HEK293 (cell line): ENCODE measurements around the gene CRB3.

ENCODE experiments used
- CTCF ChIA-PET: fragments of 350-600 bp; formaldehyde crosslinking; extraction: SDS; loops from one replicate; lab custom pipeline; 2021; ENCODE audit warnings: antibody characterized with exemption; lab: Yijun Ruan, JAX
- POLR2A ChIA-PET: fragments of 300-600 bp; formaldehyde crosslinking; extraction: SDS; loops from one replicate; lab custom pipeline; 2020; ENCODE audit warnings: antibody characterized with exemption, inconsistent platforms; lab: Yijun Ruan, JAX
- H3K27ac ChIP-seq: fragments of 200-500 bp; sonication (Bioruptor generic); 2 replicates; pipeline ENCODE4 v1.5.1; 2014; ENCODE audit warnings: low read depth, low read length, control low read depth, inconsistent platforms; ENCODE audit errors: extremely low read depth
- H3K36me3 ChIP-seq, 2 experiments: fragments of 200-500 bp in 1 of 2; sonication (Bioruptor generic) in 1 of 2; 1 replicate in 1 of 2; 2 replicates in 1 of 2; pipeline ENCODE4 v1.5.1; 2014 to 2017; ENCODE audit warnings: inconsistent platforms in 2 of 2, low read length in 2 of 2; ENCODE audit not compliant: control insufficient read depth in 2 of 2, insufficient read depth in 1 of 2
- H3K4me1 ChIP-seq: fragments of 200-500 bp; sonication (Bioruptor generic); 2 replicates; pipeline ENCODE4 v1.5.1; 2014; ENCODE audit warnings: mild to moderate bottlenecking, low read length, inconsistent platforms; ENCODE audit not compliant: control insufficient read depth, insufficient read depth
- H3K4me3 ChIP-seq: 2 replicates; pipeline ENCODE4 v1.5.1; 2011; ENCODE audit warnings: low read depth, mild to moderate bottlenecking, control low read depth, low read length, moderate library complexity
- H3K9me3 ChIP-seq: fragments of 200-500 bp; sonication (Bioruptor generic); 2 replicates; pipeline ENCODE4 v1.5.1; 2014; ENCODE audit warnings: low read depth, low read length, inconsistent platforms; ENCODE audit not compliant: control insufficient read depth, insufficient read depth
- HOXD13 ChIP-seq: sonication (generic); formaldehyde crosslinking; IDR thresholded peaks from 2 replicates; pipeline ENCODE4 v1.8.0; 2022; ENCODE audit warnings: missing genetic modification reagents, borderline replicate concordance
- KLF1 ChIP-seq: fragments of 450-650 bp; formaldehyde crosslinking; IDR thresholded peaks from 2 replicates; pipeline ENCODE4 v1.5.1; 2016; ENCODE audit warnings: missing biosample characterization, missing genetic modification characterization
- KLF16 ChIP-seq: fragments of 450-650 bp; formaldehyde crosslinking; IDR thresholded peaks from 2 replicates; pipeline ENCODE4 v1.5.1; 2017; ENCODE audit warnings: missing biosample characterization, missing genetic modification characterization
- ZNF16 ChIP-seq: fragments of 450-650 bp; formaldehyde crosslinking; IDR thresholded peaks from 2 replicates; pipeline ENCODE4 v1.5.1; 2016; ENCODE audit warnings: low read depth, missing biosample characterization, missing genetic modification characterization
- ZNF202 ChIP-seq: fragments of 450-650 bp; formaldehyde crosslinking; IDR thresholded peaks from 2 replicates; pipeline ENCODE4 v1.5.1; 2016; ENCODE audit warnings: missing biosample characterization, missing genetic modification characterization, borderline replicate concordance
- ZNF26 ChIP-seq: fragments of 450-650 bp; formaldehyde crosslinking; IDR thresholded peaks from 2 replicates; pipeline ENCODE4 v1.5.1; 2016; ENCODE audit warnings: missing biosample characterization, missing genetic modification characterization
- ZNF416 ChIP-seq: fragments of 450-650 bp; formaldehyde crosslinking; IDR thresholded peaks from 2 replicates; pipeline ENCODE4 v1.5.1; 2016; ENCODE audit warnings: missing biosample characterization, missing genetic modification characterization
- ZNF488 ChIP-seq: fragments of 450-650 bp; formaldehyde crosslinking; IDR thresholded peaks from 2 replicates; pipeline ENCODE4 v1.5.1; 2016; ENCODE audit warnings: missing biosample characterization, missing genetic modification characterization
- ZNF558 ChIP-seq: fragments of 450-650 bp; formaldehyde crosslinking; IDR thresholded peaks from 2 replicates; pipeline ENCODE4 v1.5.1; 2016; ENCODE audit warnings: missing biosample characterization, missing genetic modification characterization
- ZNF623 ChIP-seq: fragments of 450-650 bp; formaldehyde crosslinking; IDR thresholded peaks from 2 replicates; pipeline ENCODE4 v1.5.1; 2016; ENCODE audit warnings: missing biosample characterization, missing genetic modification characterization
- ZSCAN30 ChIP-seq: fragments of 450-650 bp; IDR thresholded peaks from 2 replicates; pipeline ENCODE4 v1.5.1; 2018; ENCODE audit warnings: missing biosample characterization, mild to moderate bottlenecking, missing genetic modification characterization, moderate library complexity
- ZSCAN5A ChIP-seq: fragments of 450-650 bp; formaldehyde crosslinking; IDR thresholded peaks from 2 replicates; pipeline ENCODE4 v1.5.1; 2016; ENCODE audit warnings: missing biosample characterization, missing genetic modification characterization

Gene CRB3

GRCh38 chr19:6495947-6496346, 31.9 kb downstream of the CRB3 start (continued):
- no peak for TF ChIP-seq ZNF26 (tag by site-specific recombination)
- TF ChIP-seq ZSCAN5A (tag by site-specific recombination) = no peak
- TF ChIP-seq ZNF488 = no peak
- TF ChIP-seq ZNF623 (tag by site-specific recombination) = no peak
- no peak for TF ChIP-seq ZNF202
- no peak for TF ChIP-seq KLF16 (tag by site-specific recombination)
- TF ChIP-seq ZNF416 = no peak
- no peak for TF ChIP-seq ZSCAN30 (tag by site-specific recombination)
- TF ChIP-seq, all 188 proteins: peak for 0

- ChIA-PET CTCF (interaction anchor here (0.6 to 0.7 kb wide), 2 partner anchors 13 to 894 kb away, joined by 3 read pairs; no protein-coding TSS in a partner anchor), POLR2A (interaction anchor here (1.2 kb wide), 1 partner anchor 15 kb away, joined by 4 read pairs; no protein-coding TSS in a partner anchor)
- H3K9me3 ChIP-seq = no peaks in the 10 kb centered on the region
- H3K27ac ChIP-seq = no peak overlapping the region
- peaks cover 0 to 7% of the 10 kb centered on the region in 2 experiments; a peak in 2 of 3 replicates for H3K36me3 ChIP-seq
- no peak overlapping the region for H3K4me3 ChIP-seq
- H3K4me1 ChIP-seq = no peaks in the 10 kb centered on the region; the same call in 1 of the 2 replicates
- TF ChIP-seq ZNF558 (tag by site-specific recombination) = no peak
- TF ChIP-seq ZNF16 (tag by site-specific recombination) = peak; percentile 84
- 0 out of 2 replicates have a peak, but pooled peaks have one; percentile 10 for TF ChIP-seq ZNF623 (tag by site-specific recombination)
Measured at GRCh38 chr19:6498294-6499036, 34.4 kb downstream of the CRB3 start.

- TF ChIP-seq HOXD13 (CRISPR knock-in tag) = no peak
- peak; percentile 70 for TF ChIP-seq KLF1 (tag by site-specific recombination)
- Histone ChIP-seq H3K4me1 (no peaks in the 10 kb centered on the region; the same call in 1 of the 2 replicates), H3K9me3 (no peaks in the 10 kb centered on the region), H3K27ac (no peak overlapping the region), H3K4me3 (no peak overlapping the region), H3K36me3 (peaks cover 0 to 7% of the 10 kb centered on the region in 2 experiments; a peak in 2 of 3 replicates)
- POLR2A ChIA-PET = interaction anchor here (0.7 to 1.2 kb wide), 2 partner anchors 16 to 179 kb away, joined by 4 to 5 read pairs; no protein-coding TSS in a partner anchor
- CTCF ChIA-PET = interaction anchor here (0.7 kb wide), 2 partner anchors 14 to 31 kb away, joined by 3 to 4 read pairs; no protein-coding TSS in a partner anchor
Measured at GRCh38 chr19:6499052-6499790, 35.1 kb downstream of the CRB3 start.
